ENCODE measurements around the gene TUBGCP3.

TUBGCP3 gene

DNA sequence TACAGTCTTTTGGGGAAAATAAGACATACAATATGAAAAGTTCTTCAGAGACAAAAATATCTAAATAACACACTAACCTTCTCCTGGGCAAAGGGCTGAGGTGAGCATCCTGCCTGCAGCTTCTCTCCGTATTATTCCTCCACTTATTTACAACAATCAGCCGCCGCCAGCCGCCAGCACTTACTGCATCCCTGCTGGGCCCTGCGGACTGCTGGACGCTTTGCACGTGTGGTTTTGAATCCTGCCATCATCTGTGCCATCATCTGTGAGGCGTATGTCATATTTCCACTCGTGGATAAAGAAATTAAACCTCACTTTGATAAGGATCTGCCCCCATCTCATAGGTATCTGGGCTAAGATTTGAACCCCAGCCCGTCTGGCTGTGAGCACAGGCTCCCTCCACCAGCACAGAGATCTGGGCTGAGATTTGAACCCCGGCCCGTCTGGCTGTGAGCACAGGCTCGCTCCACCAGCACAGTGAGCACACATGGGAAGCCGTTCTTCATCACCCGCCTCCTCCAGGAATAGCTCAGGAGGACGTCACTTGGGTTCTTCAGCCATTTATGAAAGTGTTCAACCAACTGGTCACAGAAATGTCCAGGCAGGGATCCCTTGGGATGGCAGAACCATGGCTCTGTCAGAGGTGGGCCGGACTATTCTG, 35.2 kb upstream of the TUBGCP3 start:
- TF ChIP-seq, protein P1, sequence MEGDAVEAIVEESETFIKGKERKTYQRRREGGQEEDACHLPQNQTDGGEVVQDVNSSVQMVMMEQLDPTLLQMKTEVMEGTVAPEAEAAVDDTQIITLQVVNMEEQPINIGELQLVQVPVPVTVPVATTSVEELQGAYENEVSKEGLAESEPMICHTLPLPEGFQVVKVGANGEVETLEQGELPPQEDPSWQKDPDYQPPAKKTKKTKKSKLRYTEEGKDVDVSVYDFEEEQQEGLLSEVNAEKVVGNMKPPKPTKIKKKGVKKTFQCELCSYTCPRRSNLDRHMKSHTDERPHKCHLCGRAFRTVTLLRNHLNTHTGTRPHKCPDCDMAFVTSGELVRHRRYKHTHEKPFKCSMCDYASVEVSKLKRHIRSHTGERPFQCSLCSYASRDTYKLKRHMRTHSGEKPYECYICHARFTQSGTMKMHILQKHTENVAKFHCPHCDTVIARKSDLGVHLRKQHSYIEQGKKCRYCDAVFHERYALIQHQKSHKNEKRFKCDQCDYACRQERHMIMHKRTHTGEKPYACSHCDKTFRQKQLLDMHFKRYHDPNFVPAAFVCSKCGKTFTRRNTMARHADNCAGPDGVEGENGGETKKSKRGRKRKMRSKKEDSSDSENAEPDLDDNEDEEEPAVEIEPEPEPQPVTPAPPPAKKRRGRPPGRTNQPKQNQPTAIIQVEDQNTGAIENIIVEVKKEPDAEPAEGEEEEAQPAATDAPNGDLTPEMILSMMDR (IDR thresholded peaks at IDR 0.05; ENCODE audit: control insufficient read depth, extremely low read depth, insufficient read depth) = no peak
- no peak overlapping the region for H3K4me3 ChIP-seq (ENCODE audit: low read depth, low read length)
- DNase-seq (ENCODE audit: low read depth) = no peak

DNA sequence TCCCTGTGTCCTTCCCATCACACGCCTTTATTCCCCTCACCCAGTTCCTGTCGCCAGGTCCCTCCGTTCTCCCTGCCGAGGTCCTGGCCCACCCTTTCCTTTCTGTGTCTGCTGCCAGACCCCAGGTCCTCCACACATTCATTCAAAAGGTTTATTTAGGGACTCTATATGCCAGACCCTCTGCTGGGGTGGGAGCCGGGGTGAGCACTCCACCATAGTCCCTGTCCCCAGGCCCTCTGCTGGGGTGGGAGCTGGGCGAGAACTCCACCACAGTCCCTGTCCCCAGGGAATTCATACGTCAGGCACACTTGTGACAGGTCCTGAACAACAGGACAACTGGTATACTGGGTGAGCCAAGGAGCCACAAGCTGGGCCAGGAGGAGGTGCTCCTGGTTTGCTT, 34.4 kb upstream of the TUBGCP3 start:
- H3K4me3 ChIP-seq (ENCODE audit: low read depth, low read length) = no peak overlapping the region
- TF ChIP-seq, protein P1 (IDR thresholded peaks at IDR 0.05; ENCODE audit: control insufficient read depth, extremely low read depth, insufficient read depth) = no peak
- no peak for DNase-seq (ENCODE audit: low read depth)

DNA sequence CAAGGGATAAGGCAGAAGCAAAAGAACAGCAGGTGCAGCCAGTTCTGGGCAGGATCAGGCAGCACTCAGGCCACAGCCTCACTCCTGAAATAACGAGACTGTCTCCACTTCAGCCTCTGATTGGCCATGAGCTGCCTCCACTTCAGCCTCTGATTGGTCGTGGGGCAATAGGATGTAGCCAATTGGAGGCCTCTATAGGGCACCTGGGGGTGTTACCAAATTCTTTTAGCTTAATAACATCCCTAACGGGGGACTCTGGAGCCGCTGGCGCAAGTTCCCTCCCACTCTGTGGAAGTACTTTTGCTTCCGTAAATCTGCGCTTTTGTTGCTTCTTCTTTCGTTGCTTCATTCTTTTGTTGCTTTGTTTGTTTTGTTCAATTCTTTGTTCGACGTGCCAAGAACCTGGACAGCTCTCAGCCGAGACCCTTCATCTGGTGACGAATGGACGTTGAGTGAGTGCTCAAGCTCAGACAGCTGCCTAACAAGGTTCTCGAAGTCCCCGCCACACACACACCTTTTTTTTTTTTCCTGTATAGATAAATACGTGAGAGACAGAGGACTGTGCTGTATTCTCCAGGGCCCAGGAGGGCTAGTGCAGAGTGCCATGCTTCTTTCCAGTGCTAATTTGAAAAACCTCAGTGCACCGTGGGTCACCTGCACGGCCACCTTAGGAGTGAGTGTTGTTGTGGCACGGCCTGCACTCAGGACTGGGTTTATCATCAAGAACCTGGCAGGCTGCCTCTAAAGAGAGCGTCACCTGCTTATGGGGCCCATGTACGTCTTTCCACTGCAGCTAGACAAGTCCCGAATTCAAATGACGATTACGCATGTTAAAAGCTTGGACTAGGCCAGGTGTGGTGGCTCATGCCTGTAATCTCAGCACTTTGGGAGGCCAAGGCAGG, 32.0 kb upstream of the TUBGCP3 start:
- TF ChIP-seq, protein P1 (IDR thresholded peaks at IDR 0.05; ENCODE audit: control insufficient read depth, extremely low read depth, insufficient read depth) = no peak
- no peak overlapping the region for H3K4me3 ChIP-seq (ENCODE audit: low read depth, low read length)
- no peak for DNase-seq (ENCODE audit: low read depth)

DNA sequence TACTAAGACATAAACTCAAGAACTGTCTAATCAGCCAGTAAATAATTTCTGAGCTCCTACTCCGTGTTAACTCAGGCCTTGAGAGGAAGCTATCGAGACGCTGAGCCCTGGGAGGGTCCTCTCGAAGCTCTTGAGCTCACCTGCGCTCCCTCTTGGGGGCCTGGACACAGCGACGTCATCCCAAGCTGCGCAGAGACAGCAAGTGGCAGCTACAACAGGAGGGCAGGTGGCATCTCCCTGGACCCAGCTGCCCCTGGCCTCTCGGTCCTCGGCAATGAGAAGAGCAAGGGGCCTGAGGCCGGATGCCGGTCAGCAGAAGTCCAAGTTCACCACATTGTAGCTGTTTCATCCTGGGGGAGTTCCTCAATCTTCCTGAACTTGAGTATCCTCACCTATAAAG, 30.5 kb upstream of the TUBGCP3 start:
- H3K4me3 ChIP-seq (ENCODE audit: low read depth, low read length) = no peak overlapping the region
- TF ChIP-seq, protein P1 (IDR thresholded peaks at IDR 0.05; ENCODE audit: control insufficient read depth, extremely low read depth, insufficient read depth) = no peak
- no peak for DNase-seq (ENCODE audit: low read depth)

DNA sequence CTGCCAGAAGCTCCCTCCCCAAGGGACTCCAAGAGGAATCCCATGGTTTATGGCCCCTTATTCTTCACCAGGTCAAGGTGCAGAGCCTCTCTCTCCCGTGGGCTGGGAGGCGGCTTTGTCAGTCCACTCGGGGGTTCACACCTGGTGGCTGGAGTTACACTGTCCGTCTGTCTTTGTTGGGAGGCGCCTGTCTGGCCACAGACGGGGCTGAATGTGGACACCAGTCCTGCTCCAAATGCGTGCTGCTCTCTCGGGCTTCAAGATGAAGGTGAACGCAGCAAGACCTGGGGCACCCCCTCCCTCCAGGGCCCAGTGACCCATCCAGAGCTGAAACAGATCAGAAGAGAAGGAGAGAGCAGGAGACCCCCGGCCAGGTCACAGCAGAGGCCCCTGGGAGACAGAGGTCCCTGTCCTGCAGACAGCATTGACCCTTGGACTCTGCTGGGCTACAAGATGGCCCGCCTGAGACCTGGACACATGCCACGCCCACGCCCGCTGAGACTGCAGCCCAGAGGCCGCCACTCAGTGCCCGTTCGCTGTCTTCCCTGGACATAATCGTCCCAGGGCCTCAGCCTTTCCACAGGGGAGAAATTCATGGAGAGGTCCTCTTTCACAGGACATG, 29.9 kb upstream of the TUBGCP3 start:
- TF ChIP-seq, protein P1 (IDR thresholded peaks at IDR 0.05; ENCODE audit: control insufficient read depth, extremely low read depth, insufficient read depth) = no peak
- DNase-seq (ENCODE audit: low read depth) = no peak
- no peak overlapping the region for H3K4me3 ChIP-seq (ENCODE audit: low read depth, low read length)

DNA sequence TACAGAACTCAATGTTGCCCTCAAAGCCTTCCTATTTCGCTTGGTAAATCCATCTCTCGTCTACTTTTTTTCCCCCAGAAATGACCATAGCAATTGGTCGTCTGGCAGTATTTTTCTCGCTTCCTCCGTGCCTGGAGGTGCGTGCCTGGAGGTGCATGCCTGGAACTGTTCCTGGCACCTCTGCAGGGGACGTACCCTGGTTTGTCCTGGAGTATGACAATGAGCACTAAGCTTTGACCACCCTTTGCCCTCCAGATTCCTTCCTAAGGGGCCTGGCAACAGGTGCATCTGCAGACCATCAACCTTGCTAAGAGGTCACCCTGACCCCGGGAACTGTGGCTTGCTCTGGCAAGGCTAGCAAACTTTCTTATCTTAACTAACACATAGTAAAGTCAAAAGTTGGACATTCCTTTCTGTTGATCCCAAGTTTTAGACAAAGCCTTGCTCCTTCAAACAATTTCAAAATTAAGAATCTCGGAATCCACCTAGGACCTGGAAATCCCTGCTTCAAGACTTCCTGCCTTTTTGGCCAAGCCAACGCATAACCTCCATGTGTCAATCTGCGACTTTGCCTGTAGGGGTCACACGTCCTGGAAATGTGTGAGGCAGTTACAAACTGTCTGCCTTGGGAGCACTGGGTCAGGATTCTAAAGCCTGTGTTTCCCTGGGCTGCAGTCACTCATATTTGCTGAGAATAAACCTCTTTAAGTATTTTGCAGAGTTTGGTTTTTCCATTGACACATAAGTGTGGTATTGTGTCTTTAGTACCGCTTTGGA, 28.8 kb upstream of the TUBGCP3 start:
- no peak for DNase-seq (ENCODE audit: low read depth)
- TF ChIP-seq, protein P1 (IDR thresholded peaks at IDR 0.05; ENCODE audit: control insufficient read depth, extremely low read depth, insufficient read depth) = peak; percentile 80
- H3K4me3 ChIP-seq (ENCODE audit: low read depth, low read length) = no peak overlapping the region

Data from LNCaP clone FGC (cell line).